ENCODE results near the gene C1orf159.
"Not testable (repeated sequence)": the region's sequence is repeated elsewhere in the genome, so short reads cannot be mapped to it uniquely, and the experiment has no call there.

Gene C1orf159

DNA sequence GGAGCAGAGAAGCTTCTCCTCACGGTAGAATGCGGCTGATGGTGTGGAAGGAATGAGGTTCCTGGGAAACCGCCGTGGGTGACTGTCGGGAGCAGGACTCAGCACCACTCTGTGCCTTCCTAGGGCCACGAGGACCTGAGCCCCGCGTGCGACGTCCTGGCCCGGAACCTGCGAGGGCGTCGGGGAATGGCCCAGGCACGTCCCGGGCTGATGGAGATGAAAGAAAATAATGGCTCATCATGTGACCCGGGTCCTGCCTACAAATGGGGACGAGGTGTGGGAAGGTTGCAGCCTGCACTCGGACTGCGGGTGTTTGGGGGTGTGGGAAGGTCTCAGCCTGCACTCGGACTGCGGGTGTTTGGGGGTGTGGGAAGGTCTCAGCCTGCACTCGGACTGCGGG is 32.7 kb upstream of the C1orf159 start:
- DNase-seq, result no peak

DNA sequence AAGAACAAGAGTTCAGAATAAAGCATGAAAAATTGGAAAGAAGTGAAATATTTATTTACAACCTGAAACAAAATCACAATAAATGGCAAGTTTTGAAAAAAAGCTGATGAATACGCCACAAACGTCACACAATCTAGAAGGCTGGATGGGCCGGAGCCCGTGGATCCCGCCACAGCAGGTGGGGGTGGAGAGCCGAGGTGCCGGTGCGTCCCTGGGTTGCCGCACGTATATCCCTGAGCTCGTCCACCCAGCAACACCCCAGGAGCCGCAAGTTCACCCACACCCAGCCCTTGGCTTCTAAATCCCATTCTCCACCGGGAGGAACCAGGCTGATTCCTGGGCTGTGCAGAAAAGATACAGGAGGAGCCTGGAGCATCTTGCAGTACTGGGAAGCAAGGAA is 32.2 kb upstream of the C1orf159 start:
- DNase-seq, result no peak

DNA sequence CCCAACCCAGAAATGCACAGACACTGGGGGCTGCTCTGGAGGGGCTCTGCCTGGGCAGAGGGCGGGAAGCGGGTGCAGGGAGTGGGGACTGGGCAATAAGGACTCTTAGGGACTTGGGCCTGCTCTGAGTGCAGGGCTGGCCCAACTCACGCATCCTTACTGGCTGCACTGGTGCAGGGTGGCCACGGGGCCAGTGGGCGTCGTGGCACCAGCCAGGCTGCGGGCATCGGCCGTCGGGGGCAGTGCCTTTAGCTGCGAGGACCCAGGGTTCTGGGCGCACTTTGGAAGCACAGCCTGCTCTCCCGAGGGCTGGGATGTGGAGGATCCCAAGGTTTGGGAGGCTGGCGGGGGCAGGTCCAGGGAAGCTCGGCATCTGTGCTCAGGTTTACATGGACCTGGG is 30.7 kb upstream of the C1orf159 start:
- no peak for DNase-seq

DNA sequence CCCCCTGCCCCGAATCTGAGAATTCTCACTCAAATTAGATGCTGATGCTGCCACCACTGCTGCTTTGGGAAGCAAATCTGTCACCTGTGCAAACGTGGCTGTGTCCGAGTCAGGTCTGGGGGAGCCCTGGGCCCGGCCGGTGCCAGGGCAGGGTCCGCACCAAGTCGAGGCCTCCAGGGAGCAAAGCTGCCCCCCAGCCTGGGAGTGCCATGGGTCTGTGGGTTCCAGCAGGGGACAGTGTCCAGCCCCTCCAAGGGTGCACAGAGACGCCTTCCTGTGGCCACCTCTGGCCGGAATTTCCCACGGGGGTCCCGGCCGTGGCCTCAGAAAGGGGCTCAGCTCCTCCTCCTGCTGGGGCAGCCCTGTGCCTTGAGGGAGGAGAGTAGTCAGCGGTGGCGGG is 30.1 kb upstream of the C1orf159 start:
- no peak for DNase-seq

DNA sequence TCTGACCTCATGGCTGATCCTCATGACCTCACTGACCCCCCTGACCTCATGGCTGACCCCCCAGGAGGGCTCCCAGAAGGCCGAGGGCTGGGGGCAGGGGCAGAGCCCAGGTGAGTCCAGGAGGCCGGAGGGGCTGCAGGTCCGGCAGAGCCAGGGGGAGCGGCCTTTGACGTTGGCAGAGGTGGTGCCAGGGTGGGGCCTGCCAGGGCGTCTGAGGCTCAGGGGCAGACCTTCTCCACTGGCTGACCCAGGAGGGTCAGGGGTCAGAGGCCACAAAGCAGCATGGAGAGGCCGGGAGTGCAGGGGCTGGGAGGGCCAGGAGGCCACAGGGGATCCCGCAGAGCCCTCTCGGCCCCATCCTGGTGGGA is 29.6 kb upstream of the C1orf159 start:
- DNase-seq, result no peak

DNA sequence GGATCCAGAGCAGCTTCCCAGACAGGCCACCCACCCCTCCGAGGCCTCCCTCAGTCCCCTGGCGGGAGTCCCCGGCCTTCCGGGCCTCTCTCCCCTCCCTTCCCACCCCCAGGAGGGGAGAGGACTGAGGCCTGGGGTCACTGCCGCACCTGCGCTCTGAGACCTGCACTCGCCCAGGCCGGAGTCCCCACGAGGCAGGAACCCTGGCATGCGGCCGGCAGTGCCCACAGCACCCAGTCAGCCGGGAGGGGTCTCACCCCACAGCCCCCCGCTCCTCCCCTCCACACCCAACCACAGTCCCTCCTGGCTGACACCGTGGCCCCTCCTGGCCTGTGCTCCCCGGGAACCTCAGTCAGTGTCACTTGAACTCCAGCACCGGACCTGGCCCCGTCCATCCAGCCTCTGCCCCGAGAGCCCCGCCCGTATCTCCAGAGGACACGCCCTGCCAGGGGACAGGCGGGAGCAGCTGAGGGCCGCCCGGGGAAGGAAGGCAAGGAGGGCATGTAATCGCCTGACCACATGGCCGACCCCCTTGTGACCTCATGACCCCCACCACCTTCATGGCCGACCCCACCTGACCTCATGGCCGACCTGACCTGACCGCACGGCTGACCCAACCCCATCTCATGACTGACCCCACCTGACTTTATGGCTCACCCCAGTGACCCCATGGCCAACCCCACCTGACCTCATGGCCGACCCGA is 29.1 kb upstream of the C1orf159 start:
- no peak for DNase-seq

DNA sequence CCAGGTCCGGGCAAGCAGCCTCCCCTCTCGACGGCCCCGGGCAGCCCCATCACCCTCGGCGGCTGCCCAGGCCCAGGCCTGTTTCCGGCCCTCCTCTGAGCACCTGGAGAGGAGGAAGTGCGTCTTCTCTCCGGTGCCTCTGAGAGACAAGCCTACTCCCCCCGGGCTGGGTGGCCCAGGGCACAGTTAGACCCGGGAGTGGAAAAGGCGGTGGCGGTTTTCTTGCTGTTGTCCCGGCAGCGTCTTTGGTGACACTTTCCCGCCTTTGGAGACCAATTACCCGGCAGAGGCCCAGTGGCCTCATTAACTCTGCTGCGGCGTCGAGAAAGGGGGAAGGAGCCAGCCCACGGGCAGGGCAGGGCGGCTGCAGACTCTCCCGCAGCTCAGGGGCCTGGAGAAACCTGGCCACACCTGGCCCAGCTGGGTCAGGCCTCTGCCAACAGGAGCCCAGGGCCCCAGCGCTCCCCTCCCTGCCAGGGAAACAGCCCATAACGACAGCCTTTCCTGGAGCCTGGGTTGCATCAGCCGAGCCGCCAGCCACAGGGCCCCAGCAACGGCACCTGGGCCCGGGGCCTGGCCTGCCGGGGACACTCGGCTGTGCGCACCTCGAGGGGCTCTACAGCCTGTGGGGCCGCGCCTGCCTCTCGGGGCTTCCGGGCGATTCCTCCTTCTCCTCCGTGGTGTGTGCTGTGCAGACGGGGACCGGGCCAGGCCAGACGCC is 28.4 kb upstream of the C1orf159 start:
- peak; percentile 68 for DNase-seq

DNA sequence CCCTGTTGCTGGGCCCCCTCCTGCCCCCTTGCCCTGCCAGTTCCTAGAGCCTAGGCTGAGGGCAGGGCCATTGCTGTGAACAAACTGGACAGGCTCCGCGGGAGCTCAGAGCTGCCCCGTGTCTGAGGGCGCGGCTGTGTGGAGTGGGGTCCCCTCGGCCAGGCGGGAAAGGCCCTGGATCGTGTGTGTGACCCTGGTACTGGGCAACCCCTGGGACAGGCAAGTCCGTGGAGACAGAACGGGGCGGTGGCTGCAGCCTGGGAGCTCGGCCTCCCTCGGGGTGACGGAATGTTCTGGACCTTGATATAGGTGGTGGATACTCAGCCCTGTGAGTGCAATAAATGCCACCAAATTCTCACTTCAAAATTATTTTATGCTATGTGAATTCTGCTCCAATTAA is 27.7 kb upstream of the C1orf159 start:
- no peak for DNase-seq

DNA sequence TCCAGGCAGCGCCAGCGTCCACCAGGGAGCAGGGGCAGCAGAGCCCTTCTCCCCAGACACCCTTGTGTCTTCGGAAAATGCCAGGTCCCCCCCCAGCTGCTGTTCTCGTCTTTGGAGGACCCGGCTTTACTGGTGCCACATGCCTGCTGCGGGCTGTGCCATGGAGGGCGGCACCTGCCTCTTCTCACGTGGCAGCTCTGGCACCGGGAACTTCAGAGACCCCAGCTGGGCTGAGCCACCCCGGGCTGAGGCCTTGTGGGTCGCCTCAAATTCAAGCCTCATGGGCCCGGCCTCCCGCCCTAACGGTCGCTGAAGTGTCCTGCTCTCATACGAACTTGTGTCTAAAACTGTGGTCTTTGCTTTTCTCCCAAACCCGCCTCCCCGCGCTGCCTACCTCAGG is 27.0 kb upstream of the C1orf159 start:
- no peak for DNase-seq

DNA sequence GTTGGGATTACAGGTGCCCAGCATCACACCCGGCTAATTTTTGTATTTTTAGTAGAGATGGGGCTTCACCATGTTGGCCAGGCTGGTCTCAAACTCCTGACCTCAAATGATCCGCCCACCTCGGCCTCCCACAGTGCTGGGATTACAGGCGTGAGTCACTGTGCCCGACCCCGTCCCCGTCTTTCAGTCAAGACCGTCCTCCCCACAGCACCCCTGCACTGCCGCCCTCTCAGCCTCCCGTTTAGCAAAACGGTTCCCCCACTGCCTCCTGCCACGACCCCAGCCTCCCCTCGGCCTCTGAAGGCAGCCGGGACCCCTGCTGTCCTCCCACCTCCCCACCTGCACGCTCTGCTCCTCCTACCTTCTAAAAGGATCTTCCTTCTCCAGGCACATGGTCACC is 26.5 kb upstream of the C1orf159 start:
- not testable (repeated sequence) for DNase-seq

DNA sequence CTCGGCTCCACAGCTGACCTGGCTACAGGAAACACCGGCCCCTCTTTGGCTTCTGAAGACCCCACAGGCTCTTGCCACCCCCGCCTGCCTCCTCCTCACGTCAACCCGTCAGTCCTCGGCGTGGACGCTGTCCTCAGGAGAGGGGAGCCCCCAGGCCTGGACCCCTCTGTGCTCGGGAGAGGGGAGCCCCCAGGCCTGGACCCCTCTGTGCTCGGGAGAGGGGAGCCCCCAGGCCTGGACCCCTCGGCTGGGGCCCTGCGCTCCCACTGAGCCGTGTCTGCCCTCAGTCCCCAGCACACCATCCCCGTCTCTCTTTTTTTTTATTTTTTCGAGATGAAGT is 26.0 kb upstream of the C1orf159 start:
- no peak for DNase-seq

DNA sequence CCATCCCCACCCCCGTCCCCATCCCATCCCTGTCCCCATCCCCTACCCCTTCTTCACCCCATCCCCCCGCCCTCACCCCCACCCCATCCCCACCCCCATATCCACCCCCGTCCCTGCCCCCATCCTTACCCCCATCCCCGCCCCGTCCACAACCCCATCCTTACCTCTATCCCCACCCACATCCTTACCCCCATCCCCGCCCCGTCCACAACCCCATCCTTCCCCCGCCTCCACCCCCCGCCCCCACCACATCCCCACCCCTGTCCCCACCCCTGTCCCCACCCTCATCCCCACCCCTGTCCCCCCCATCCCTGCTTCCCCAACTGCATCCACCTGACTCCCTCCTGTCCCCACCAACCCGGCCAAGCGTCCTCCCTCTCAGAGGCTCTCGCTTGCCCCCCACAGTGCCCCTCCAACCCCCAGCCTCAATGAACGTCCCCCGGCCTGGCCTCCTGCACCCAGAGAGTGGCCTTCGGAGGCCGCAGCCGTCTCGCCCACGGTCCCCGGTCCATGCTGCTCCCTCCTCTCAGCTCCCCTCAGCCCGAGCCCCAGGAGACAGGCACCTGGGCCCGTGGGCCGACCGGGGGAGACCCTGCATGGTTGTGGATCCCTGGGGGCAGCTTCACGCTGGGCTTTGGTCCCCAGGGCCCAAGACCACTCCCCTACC is 25.5 kb upstream of the C1orf159 start:
- no peak for DNase-seq

DNA sequence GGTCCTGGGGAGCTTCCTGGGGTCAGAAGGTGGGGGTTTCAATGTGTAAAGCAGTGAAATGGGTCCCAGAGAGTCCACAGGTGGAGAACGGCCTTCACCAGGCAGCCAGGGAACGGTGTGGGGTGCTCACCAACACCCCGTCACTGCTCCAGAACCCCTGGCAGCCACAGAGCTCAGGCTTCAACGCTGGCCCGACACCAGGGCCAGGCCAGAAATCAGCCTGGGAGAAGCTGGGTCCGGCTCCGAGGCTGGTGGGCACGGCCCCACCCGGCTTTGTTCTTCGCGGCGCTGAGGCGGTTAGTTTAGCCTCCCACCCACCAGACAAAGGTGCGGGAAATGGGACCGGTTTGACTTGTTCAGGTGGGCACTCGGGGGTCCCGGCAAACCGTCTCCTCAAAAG is 24.8 kb upstream of the C1orf159 start:
- DNase-seq, result no peak

DNA sequence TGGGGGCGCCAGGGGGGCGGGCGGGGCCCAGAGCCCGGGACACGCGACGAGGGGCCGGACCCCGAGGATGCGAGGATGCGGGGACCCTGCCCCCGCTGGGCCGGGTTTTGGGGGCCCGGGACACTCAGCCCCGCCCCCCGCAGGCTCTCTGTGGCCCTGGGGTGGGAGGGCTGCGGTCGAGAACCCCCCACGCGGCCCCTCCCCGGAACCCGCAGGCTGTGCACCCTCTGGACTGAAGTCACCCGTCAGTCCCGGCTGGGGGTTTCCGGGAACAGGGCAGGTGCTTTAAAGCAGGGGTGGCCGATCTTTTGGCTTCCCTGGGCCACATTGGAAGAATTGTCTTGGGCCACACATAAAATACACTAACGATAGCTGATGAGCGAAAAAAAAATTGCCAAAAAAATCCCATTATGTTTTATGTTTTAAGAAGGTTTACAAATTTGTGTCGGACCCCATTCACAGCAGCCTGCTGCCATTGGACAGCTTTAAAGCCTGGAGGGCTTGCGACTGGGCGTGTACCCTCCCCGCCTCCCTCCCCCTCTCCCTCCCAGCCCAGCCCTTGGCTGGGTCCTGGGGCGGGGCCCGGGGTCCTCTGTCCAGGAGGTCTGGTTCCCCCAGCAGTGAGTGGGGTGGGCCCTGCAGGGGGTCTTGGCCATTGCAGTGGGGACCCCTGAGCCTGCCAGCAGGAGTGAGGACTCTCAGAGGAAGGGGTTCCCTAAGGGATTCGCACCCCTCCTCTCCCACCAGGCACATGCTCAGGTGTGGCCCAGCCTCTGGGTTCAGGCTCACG is 21.6 kb upstream of the C1orf159 start:
- no peak for DNase-seq

DNA sequence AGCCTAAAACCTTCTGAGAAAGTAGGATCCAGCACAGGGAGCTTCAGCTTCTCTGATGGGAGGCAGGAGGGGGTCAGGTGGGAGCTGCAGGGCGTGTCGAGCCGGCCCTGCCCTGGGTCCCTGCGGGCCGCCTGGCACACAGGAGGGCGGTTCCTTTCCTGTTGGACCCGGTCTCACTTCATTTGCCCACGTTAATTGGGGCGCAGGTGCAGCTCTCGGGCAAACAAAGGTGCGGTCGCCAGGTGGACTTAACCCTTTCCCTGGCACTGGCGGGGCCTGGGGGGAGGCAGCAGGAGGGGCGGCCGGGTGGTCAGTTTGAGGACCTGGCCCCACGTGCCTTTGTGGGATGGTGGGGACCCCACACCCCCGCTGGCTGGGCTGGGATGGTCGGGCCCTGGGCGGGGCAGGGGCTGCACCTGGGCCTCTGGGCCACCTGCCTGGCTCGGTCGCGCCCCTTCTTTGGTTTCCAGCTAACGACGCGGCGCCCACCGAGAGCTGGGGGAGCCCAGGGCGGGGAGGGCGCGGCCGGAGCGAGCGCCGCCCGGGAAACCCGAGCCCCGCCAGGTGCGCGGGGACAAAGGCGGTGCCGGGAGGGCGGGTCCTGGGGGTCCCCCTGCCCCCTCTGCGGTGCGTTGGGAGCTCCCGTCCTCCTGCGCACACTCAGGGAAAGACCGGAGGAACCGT is 20.8 kb upstream of the C1orf159 start:
- DNase-seq, result peak; percentile 43

DNA sequence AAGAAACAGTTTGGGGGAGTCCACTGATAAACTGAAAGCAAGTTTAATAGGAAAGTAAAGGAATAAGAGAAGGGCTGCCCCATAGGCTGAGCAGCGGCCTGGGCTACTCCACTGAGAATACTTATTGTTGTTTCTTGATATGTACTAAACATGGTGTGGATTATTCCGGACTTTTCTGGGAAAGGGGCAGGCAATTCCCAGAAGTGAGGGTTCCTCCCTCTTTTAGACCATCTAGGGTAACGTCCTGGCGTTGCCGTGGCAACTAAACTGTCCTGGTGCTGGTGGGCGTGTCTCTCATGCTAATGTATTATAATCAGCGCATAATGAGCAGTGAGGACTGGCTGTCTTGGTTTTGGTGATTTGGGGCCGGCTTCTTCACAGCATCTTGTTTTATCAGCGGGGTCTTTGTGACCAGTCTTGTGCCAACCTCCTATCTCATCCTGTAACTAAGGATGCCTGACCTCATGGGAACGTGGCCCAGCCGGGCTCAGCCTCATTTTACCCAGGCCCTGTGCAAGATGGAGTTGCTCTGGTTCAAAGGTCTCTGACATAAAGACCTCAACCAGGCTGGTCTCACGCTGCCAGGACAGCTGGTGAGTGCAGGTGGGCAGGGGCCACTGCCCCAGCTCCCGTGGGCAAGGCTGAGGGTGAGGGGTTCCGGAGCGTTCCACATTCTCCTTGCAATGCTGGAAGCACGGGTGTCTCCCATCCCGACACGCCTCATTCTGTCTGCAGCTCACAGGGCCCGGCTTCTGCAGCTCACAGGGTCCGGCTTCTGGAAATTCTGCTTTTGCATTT is 19.6 kb upstream of the C1orf159 start:
- no peak for DNase-seq

DNA sequence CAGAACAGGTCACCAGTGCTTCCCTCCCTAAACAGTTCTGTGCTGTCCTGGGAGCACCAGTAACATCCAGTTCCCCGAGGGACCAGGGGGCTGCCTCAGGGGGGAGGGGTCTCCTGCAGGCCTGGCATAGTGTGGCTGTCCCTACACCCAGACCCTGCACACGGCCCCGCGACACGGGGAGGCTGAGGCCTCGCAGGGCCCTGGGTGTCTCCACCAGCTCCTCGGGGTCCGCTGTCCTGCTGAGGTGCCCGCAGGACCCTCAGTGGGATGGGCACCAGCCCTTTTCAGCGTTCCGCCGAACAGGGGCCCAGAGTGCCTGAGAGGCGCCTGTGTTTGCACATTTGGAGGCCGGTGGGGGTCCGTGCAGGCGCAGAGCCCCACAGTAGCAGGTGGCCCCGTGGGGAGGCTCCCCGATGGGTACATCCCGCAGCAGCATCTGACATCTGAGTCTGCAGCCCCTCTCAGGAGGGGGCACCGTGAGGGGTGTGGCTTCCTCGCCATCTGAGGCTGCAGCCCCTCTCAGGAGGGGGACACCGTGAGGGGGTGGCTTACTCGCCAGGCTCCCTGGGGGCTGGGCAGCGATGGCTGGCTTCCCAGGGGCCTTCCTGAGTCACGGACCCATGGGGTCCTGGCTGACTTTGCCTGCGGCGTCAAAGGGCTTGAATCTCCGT is 18.5 kb upstream of the C1orf159 start:
- DNase-seq, result no peak

DNA sequence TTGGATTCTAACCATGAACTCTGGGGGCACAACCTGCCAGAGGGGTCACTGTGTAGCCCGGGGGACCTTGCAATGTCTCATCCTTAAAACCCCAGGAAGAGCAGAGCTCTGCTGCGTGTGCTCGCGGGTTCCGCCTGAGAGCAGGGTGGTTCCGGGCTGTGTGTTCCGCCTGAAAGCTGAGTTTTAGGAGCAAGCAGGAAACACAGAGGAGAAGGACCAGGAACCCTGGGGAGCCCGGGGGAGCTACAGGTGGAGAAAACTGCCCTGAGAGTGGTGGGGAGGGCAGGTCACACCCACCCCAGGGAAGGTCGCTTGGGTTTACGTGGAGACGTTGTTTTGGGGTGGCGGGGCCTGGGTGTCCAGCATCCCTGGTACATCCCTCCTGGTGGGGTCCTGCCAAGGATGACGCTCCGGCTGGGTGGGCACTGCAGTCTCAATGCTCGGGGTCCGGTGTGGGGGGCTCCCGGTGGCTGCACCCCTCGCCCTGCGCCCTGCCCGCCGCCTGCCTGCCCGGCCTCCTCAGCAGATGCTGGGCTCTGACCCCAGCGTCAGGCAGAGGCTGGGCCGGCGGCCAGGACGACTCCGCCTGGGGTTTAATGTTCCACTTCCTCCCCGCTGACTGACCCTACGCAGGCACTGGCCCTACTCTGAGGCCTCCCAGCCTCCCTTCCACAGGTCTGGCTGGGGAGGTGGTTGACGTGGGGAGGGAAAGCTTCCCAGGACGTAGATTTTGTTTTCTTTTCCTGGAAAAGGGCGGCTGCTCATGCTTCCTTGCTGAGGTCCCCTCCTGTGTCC is 17.3 kb upstream of the C1orf159 start:
- no peak for DNase-seq

DNA sequence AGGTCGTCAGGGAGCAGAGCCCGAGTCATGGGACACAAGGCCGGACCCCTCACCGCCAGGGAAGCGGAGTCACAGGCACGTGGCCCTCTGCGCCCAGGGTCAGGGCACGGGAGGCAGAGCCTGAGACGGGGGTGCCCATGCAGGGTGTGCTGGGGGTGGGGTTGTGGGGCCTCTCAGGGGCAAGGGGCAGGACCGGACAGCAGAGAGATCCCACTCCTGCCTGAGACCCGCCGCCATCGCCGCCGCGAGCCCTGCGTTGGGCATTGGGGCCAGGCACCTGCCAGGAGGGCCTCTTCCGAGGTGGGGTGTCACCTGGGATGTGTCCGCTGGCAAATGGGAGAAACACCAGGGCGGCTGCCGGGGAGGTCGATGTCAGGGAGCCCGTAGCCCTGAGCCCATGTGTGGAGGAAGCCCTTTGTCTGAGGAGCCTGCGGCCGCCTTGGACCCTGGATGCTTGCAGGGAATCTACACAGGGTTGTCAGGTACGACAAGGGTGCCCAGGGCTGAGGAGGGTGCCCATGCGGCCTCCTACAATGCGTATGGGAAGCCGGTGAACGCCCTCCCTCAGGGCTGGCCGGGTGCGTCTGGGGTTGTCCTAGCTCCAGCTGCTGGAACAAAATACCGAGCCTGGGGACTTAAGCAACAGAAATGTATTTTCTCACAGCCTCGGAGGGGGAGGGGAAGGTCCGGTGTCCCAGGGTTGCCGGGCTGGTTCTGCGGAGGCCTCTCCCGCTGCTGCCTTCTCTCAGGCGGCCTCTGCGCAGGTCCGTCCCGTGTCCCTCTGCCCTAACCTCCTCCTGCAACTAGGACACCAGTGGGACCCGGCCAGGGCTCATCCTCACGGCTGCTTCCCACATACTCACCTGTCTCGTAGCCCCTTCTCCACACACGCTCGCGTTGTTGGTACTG is 16.4 kb upstream of the C1orf159 start:
- no peak for DNase-seq
